ENCODE results near the gene CARD14.

CARD14 gene

DNA sequence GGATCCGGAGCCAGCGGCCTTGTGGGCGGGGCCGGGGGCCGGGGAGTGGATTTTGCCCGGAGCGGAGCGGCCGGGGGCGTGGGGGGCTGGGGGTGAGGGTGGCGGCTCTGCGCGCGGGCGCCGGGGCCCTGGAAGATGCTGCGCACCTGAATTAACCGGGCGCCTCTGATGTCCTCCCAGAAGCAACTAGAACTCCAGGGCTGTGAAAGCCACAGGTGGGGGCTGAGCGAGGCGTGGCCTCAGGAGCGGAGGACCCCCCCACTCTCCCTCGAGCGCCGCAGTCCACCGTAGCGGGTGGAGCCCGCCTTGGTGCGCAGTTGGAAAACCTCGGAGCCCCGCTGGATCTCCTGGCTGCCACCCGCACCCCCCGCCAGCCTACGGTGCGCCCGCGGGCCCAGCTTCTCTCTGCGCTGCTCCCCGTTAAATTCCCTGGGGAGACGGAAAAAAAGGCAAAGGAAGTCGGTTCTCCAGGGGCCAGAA is 50.9 kb downstream of the CARD14 start:
- Histone ChIP-seq H3K36me3 (no peaks in the 10 kb centered on the region), H4K20me1 (peaks cover 42% of the 10 kb centered on the region), H3K4me2 (peak overlapping the region; percentile 100), H3K4me1 (peaks cover 45% of the 10 kb centered on the region), H3K27ac (no peak overlapping the region), H3K9me3 (no peaks in the 10 kb centered on the region), H3K4me3 (peak overlapping the region; percentile 74), H3K9ac (no peak overlapping the region), H3K27me3 (peaks cover 27% of the 10 kb centered on the region)
- TF ChIP-seq Cebpa-rat (IDR thresholded peaks at IDR 0.05): no peak

DNA sequence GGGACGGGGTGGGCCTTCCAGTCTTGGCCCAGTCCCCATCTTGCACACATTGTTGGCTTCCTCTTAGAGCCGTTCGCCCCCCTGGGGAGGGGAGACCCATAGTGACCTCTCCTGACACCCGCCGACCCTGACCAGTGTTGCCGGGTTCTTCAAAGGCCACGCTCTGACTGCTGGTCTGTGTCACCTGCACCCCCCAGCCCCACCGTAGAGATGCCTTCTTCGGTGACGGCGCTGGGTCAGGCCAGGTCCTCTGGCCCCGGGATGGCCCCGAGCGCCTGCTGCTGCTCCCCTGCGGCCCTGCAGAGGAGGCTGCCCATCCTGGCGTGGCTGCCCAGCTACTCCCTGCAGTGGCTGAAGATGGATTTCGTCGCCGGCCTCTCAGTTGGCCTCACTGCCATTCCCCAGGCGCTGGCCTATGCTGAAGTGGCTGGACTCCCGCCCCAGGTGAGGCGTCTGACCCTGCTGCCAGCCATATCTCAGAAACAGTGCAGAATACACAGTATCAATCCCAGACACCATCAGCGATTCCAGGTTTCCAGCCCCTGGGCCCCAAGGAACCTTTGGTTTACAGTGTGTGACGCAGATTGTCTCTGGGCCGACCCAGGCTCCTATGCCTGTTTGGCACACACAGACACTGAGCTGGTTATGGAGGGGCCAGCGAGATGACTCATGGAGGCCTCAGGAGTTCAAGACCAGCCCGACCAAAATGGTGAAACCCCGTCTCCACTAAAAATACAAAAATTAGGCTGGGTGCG is 51.7 kb downstream of the CARD14 start:
- Histone ChIP-seq H4K20me1 (peaks cover 42% of the 10 kb centered on the region), H3K27ac (no peak overlapping the region), H3K27me3 (peaks cover 27% of the 10 kb centered on the region), H3K4me3 (no peak overlapping the region), H3K9ac (no peak overlapping the region), H3K36me3 (no peaks in the 10 kb centered on the region), H3K4me1 (peaks cover 45% of the 10 kb centered on the region), H3K4me2 (peak overlapping the region; percentile 100), H3K9me3 (no peaks in the 10 kb centered on the region)
- no peak for TF ChIP-seq Cebpa-rat (IDR thresholded peaks at IDR 0.05)

DNA sequence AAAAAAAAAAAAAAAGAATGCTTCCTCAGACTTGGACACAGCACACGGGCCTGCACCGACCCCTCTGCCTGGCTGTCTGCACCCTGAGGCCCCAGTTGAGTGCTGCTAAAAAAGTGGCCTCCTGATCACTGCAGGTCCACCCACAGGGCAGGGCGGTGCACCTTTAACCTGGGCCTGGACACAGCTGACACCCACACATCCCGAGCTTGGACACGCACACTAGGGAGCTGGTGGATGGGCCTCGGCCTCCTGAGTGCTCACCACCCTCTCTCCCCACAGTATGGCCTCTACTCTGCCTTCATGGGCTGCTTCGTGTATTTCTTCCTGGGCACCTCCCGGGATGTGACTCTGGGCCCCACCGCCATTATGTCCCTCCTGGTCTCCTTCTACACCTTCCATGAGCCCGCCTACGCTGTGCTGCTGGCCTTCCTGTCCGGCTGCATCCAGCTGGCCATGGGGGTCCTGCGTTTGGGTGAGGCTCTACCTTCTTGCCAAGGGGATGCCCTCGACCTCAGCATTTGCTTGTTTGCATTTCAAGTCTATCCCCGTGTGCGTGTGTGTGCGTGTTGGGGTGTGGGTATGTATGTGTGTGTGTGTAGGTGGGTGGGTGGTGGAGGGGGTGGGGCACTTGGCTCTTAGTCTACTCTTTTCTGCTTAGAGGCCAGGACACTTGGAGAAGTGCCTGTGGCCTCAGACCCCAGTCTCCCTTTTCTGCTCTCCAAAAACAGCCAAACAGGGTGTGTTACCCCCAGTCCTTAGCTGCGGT is 52.7 kb downstream of the CARD14 start:
- no peak for TF ChIP-seq Cebpa-rat (IDR thresholded peaks at IDR 0.05)
- Histone ChIP-seq H3K27me3 (peaks cover 27% of the 10 kb centered on the region), H3K27ac (no peak overlapping the region), H3K9ac (no peak overlapping the region), H3K9me3 (no peaks in the 10 kb centered on the region), H3K4me2 (no peak overlapping the region), H4K20me1 (peaks cover 41% of the 10 kb centered on the region), H3K4me1 (peaks cover 45% of the 10 kb centered on the region), H3K4me3 (no peak overlapping the region), H3K36me3 (no peaks in the 10 kb centered on the region)

DNA sequence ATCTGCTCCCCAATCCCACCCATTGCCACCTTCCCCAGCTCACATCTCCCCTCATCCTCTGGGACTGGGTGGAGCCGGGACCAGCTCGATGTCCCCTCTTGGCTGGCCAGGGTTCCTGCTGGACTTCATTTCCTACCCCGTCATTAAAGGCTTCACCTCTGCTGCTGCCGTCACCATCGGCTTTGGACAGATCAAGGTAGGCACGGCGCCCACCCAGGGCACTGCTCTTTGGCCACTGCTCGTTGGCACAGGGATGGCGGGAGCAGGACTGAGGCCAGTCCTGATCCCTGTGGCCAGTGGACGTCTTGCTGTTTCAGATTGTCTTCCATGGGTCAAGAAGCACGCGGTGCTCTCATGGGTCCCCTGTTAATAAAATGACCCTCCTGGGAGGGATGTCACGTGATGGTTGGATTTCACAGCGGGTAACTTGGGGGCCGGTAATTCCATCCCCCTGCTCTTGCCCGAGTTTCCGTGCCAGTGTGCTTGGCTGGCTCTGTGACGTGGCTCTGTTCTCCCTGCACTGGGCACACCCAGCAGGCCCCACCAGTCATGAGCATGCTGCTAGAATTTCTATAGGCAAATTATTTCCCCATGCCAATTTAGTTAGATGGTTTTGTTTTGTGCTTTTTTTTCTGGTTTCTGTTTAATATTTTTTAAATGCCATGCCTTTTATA is 53.4 kb downstream of the CARD14 start:
- Histone ChIP-seq H3K9me3 (no peaks in the 10 kb centered on the region), H4K20me1 (peaks cover 33% of the 10 kb centered on the region), H3K27ac (no peak overlapping the region), H3K36me3 (no peaks in the 10 kb centered on the region), H3K4me2 (peak overlapping the region; percentile 27; the same call in 1 of the 2 replicates), H3K27me3 (peaks cover 24% of the 10 kb centered on the region), H3K4me1 (peaks cover 40% of the 10 kb centered on the region), H3K4me3 (no peak overlapping the region), H3K9ac (no peak overlapping the region)
- no peak for TF ChIP-seq Cebpa-rat (IDR thresholded peaks at IDR 0.05)

DNA sequence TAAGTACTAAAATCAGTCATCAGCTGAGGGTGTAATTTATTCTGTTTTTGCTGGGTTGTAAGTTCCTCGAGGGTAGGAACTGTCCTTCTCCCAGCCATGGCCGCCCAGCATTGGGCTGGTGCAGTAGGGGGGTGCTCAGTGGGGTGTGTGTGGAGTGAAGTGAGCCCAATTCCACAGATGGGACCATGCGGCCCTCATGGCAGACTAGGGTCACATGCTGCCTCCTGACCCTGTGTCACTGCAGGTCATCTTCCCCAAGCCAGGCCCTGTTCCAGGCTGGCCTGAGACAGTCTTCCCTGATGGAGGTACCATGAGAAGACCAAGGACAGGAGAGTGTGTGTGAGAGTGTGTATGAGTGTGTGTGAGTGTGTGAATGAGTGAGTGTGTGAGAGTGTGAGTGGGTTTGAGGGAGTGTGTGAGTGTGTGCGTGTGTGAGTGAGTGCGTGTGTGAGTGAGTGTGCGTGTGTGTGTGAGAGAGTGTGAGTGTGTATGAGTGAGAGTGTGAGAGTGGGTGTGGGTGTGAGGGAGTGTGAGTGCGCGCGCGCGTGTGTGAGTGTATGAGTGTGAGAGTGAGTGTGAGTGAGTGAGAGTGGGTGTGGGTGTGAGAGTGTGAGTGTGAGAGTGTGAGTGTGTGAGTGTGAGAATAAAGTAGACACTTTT is 54.1 kb downstream of the CARD14 start:
- TF ChIP-seq Cebpa-rat (IDR thresholded peaks at IDR 0.05): no peak
- Histone ChIP-seq H4K20me1 (peaks cover 26% of the 10 kb centered on the region), H3K9ac (no peak overlapping the region), H3K9me3 (no peaks in the 10 kb centered on the region), H3K4me1 (peaks cover 33% of the 10 kb centered on the region), H3K27me3 (peaks cover 22% of the 10 kb centered on the region), H3K4me2 (0 out of 2 replicates have a peak overlapping the region, but pooled peaks have one; percentile 27), H3K36me3 (no peaks in the 10 kb centered on the region), H3K4me3 (no peak overlapping the region), H3K27ac (no peak overlapping the region)

DNA sequence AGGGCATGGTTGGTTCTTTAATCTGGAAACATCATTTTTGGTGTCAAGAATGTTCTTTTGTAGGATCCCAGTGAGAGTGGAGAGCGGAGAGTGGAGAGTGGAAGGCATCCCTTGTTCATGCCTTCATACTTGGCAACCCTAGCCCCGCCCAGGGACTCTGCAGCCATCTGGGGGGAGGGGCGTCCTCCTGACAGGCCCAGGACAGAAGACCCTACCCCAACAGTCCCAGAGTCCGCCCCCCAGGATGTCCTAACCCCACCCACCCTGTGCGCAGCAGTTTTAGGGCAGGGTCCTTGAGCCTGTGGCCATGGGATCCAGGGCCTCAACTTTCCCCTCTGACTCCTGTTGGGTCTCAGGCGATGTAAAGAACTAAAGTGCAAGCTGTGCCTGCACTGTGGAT is 54.9 kb downstream of the CARD14 start:
- Histone ChIP-seq H3K4me2 (no peak overlapping the region), H3K4me3 (no peak overlapping the region), H3K36me3 (no peaks in the 10 kb centered on the region), H3K27me3 (peaks cover 21% of the 10 kb centered on the region), H3K9ac (no peak overlapping the region), H3K27ac (no peak overlapping the region), H4K20me1 (peaks cover 19% of the 10 kb centered on the region), H3K9me3 (no peaks in the 10 kb centered on the region), H3K4me1 (peaks cover 26% of the 10 kb centered on the region)
- no peak for TF ChIP-seq Cebpa-rat (IDR thresholded peaks at IDR 0.05)

DNA sequence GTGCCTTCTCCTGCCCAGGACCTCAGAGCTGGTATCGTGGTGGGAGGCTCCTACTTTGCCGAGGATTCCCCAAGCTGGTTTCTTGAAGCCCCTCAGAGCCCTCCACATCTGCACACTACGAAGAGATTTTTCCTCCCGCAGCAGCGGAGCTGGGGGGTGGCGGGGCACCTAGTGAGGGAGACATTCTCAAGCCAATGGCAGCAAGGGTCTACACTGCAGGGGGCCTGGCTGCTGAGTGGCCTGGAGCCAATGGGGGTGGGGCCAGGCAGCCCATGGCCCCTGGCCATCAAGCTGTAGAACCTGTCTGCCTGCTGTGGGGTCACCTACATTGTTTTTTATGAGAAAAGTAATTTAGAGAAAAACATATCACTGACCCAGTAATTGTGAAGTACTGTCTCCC is 55.4 kb downstream of the CARD14 start:
- Histone ChIP-seq H3K4me3 (no peak overlapping the region), H3K9me3 (no peaks in the 10 kb centered on the region), H3K4me1 (peaks cover 22% of the 10 kb centered on the region), H3K27ac (no peak overlapping the region), H3K9ac (no peak overlapping the region), H3K36me3 (no peaks in the 10 kb centered on the region), H4K20me1 (peaks cover 15% of the 10 kb centered on the region), H3K4me2 (no peak overlapping the region), H3K27me3 (peaks cover 16% of the 10 kb centered on the region)
- no peak for TF ChIP-seq Cebpa-rat (IDR thresholded peaks at IDR 0.05)

DNA sequence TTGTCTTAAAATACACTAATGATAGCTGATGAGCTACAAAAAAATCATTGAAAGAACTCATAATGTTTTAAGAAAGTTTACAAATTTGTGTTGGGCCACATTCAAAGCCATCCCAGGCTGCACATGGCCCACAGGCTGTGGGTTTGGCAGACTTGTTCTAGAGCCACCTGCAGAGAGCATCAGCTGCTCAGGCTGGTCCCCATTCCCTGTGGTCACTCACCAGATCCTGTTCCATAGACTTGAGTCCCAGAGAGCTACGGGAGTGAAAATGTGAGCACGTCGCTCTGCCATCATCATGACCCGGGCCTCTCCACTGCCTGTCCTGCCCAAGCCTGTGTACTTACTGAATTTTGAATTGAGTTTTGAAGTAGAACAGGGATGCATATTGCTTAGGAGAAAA is 57.3 kb downstream of the CARD14 start:
- no peaks in the 10 kb centered on the region for H3K36me3 ChIP-seq
- no peak overlapping the region for H3K4me2 ChIP-seq
- no peak overlapping the region for H3K9ac ChIP-seq
- no peak for TF ChIP-seq Cebpa-rat (IDR thresholded peaks at IDR 0.05)
- peaks cover 11% of the 10 kb centered on the region for H3K9me3 ChIP-seq
- no peaks in the 10 kb centered on the region for H3K27me3 ChIP-seq
- H4K20me1 ChIP-seq: 0 out of 2 replicates have a peak, but pooled peaks cover 4% of the 10 kb centered on the region
- no peak overlapping the region for H3K4me3 ChIP-seq
- peaks cover 10% of the 10 kb centered on the region for H3K4me1 ChIP-seq
- no peak overlapping the region for H3K27ac ChIP-seq

DNA sequence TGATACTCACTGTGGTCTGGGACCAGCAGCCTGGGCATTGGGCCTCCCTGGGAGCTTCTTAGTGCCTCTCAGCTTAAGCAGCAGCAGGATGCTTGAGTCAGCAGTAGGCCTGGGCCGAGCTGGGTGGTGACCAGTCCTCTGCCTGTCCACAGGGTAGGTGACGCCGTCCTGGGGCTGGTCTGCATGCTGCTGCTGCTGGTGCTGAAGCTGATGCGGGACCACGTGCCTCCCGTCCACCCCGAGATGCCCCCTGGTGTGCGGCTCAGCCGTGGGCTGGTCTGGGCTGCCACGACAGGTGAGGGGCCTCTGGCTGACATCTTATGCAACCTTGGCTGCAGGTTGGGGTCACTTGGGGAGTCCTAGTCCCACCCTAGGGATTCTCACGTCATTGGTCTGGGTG is 57.8 kb downstream of the CARD14 start:
- Histone ChIP-seq H3K27ac (no peak overlapping the region), H3K36me3 (no peaks in the 10 kb centered on the region), H3K4me3 (no peak overlapping the region), H3K9ac (no peak overlapping the region), H3K9me3 (peaks cover 16% of the 10 kb centered on the region), H3K4me2 (no peak overlapping the region), H4K20me1 (0 out of 2 replicates have a peak, but pooled peaks cover 4% of the 10 kb centered on the region), H3K4me1 (peaks cover 10% of the 10 kb centered on the region), H3K27me3 (no peaks in the 10 kb centered on the region)
- TF ChIP-seq Cebpa-rat (IDR thresholded peaks at IDR 0.05): no peak

Data from BLaER1 (cell line).